Tibial nerve (tissue), 4 donors: ENCODE data around the gene SLC7A6. TPM values are rescaled to one million over a fixed set of nuclear protein-coding genes. Genes with fewer than 3 reads are reported as not detected.

Experiments
- DNase-seq, 2 donors: peaks; one replicate each; pipeline ENCODE4 v3.0.0-alpha.2; 2019; ENCODE audit warnings: low spot score in 2 of 2
- H3K27ac ChIP-seq, 4 donors: fragments of 200-600 bp; sonication (generic) in 3 of 4; one replicate each; pipeline ENCODE4 v1.5.1; 2017 to 2019; ENCODE audit warnings: mild to moderate bottlenecking in 1 of 4
- H3K27me3 ChIP-seq, 2 donors: fragments of 200-600 bp; sonication (generic) in 1 of 2; one replicate each; pipeline versions ENCODE4 v1.5.1 to v1.6.0; 2017 to 2019
- H3K36me3 ChIP-seq, 3 donors: fragments of 200-600 bp; sonication (generic); one replicate each; pipeline ENCODE4 v1.5.1; 2018 to 2019
- H3K4me1 ChIP-seq, 4 donors: fragments of 200-600 bp; sonication (generic) in 3 of 4; one replicate each; pipeline ENCODE4 v1.5.1; 2017 to 2019
- H3K4me3 ChIP-seq, 4 donors: fragments of 200-600 bp; sonication (generic) in 3 of 4; one replicate each; pipeline ENCODE4 v1.5.1; 2017 to 2019; ENCODE audit warnings: mild to moderate bottlenecking in 1 of 4, moderate library complexity in 1 of 4
- H3K9me3 ChIP-seq, 4 donors: fragments of 200-600 bp; sonication (generic) in 3 of 4; one replicate each; pipeline ENCODE4 v1.5.1; 2017 to 2019
- EP300 ChIP-seq, 2 donors: sonication (generic); formaldehyde crosslinking; IDR thresholded peaks; one replicate each; pipeline ENCODE4 v1.6.1; 2017; ENCODE audit warnings: antibody characterized with exemption in 2 of 2, mild to moderate bottlenecking in 1 of 2
- POLR2A ChIP-seq, 2 donors: fragments of 450-650 bp; IDR thresholded peaks; one replicate each; pipeline ENCODE4 v1.6.1; 2017; ENCODE audit warnings: antibody characterized with exemption in 2 of 2, mild to moderate bottlenecking in 2 of 2, moderate library complexity in 2 of 2
- WGBS, 2 donors: methylation state at CpG; one replicate each; pipeline ENCODE4 v1.1.5; 2018; 5-methylcytosine and 5-hydroxymethylcytosine counted together
- total RNA-seq, 4 donors: library from RNA; depleted of rRNA; stranded (reverse); fragments of >200 nt; gene quantifications; one replicate each; pipeline ENCODE4 v1.1.0, GENCODE V29; 2016
- TF ChIP-seq, protein P1 (sequence below), 5 experiments: fragments of 200-600 bp in 3 of 5; fragments of 450-650 bp in 2 of 5; sonication (generic) in 3 of 5; IDR thresholded peaks; one replicate each; pipeline ENCODE4 v1.5.1; 2016 to 2019; ENCODE audit warnings: antibody characterized with exemption in 5 of 5, mild to moderate bottlenecking in 3 of 5, moderate library complexity in 2 of 5

Gene SLC7A6
- total RNA-seq, 4 donors from 2014 or later = 129 to 202 (median 181) TPM

DNA sequence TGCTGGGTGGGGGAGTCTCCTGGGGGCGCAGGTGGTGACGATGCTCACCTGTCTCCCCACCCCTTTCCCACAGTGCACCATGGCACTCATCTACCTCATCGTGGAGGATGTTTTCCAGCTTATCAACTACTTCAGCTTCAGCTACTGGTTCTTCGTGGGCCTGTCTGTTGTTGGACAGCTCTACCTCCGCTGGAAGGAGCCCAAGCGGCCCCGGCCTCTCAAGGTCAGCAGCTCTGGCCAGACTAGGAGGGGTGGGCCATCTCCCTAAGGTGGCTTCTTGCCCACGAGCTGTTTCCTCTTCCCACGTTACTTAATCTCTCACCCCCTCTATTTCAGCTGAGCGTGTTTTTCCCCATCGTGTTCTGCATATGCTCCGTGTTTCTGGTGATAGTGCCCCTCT lies 32.0 kb downstream of the SLC7A6 start:
- Histone ChIP-seq H3K4me3 (no peak overlapping the region), H3K4me1 (peaks cover 0 to 22% (median 0%) of the 10 kb centered on the region in 4 donors), H3K27me3 (no peaks in the 10 kb centered on the region), H3K27ac (peak overlapping the region in 2 of 4 donors; percentile 50 to 52), H3K36me3 (peaks cover 0 to 100% (median 24%) of the 10 kb centered on the region in 3 donors), H3K9me3 (no peaks in the 10 kb centered on the region)
- TF ChIP-seq EP300 (IDR thresholded peaks at IDR 0.05) = no peak
- TF ChIP-seq POLR2A (IDR thresholded peaks at IDR 0.05) = no peak
- TF ChIP-seq, protein P1, sequence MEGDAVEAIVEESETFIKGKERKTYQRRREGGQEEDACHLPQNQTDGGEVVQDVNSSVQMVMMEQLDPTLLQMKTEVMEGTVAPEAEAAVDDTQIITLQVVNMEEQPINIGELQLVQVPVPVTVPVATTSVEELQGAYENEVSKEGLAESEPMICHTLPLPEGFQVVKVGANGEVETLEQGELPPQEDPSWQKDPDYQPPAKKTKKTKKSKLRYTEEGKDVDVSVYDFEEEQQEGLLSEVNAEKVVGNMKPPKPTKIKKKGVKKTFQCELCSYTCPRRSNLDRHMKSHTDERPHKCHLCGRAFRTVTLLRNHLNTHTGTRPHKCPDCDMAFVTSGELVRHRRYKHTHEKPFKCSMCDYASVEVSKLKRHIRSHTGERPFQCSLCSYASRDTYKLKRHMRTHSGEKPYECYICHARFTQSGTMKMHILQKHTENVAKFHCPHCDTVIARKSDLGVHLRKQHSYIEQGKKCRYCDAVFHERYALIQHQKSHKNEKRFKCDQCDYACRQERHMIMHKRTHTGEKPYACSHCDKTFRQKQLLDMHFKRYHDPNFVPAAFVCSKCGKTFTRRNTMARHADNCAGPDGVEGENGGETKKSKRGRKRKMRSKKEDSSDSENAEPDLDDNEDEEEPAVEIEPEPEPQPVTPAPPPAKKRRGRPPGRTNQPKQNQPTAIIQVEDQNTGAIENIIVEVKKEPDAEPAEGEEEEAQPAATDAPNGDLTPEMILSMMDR (IDR thresholded peaks at IDR 0.05) = no peak
- DNase-seq = no peak
- WGBS, 2 donors = 74 to 75% methylated on average over 12 of the region's 12 CpGs

DNA sequence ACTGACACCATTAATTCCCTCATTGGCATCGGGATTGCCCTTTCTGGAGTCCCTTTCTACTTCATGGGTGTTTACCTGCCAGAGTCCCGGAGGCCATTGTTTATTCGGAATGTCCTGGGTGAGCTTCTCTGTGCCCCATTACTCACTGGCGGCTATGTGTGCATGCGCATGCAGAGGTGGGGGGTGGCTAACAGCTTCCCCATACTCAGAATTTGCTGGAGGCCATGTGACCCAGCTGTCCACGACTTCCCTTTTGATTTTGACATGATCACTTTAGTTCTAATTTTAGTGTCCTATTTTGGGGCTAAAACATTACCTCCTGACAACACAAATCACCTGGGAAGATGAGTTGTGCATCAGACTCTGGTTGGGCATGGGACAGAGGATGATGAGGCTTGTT lies 32.4 kb downstream of the SLC7A6 start:
- peaks cover 0 to 100% (median 26%) of the 10 kb centered on the region in 3 donors for H3K36me3 ChIP-seq
- WGBS, 2 donors = 78 to 83% methylated on average over 6 of the region's 6 CpGs
- H3K27me3 ChIP-seq = no peaks in the 10 kb centered on the region
- H3K4me1 ChIP-seq = peaks cover 0 to 20% (median 0%) of the 10 kb centered on the region in 4 donors
- H3K27ac ChIP-seq = peak overlapping the region in 2 of 4 donors; percentile 1 to 52
- H3K4me3 ChIP-seq = no peak overlapping the region
- DNase-seq = no peak
- TF ChIP-seq, protein P1 (IDR thresholded peaks at IDR 0.05) = no peak
- TF ChIP-seq POLR2A (IDR thresholded peaks at IDR 0.05) (no peak), EP300 (IDR thresholded peaks at IDR 0.05) (no peak)
- H3K9me3 ChIP-seq = no peaks in the 10 kb centered on the region

DNA sequence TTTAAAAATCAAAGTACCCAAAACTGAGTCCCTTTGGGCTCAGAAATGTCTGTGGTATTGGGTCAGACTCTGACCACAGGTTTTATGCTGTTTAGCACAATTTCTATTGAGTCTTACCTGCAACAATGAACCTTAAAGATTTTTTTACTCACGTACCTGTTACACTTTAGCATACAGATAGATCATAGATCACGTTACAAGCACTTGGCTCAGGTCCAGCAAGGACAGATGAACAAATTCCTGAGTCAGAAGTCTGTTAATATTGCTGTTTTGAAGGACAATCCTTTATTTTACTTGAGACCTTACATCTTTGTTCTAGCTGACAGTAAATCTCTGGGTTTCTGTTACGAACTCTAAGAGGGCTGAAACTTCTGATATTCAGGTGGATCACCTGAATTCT lies 33.6 kb downstream of the SLC7A6 start:
- TF ChIP-seq POLR2A (IDR thresholded peaks at IDR 0.05) (no peak), EP300 (IDR thresholded peaks at IDR 0.05) (no peak)
- TF ChIP-seq, protein P1 (IDR thresholded peaks at IDR 0.05) = no peak
- no peaks in the 10 kb centered on the region for H3K27me3 ChIP-seq
- H3K27ac ChIP-seq = peak overlapping the region in 1 of 4 donors; percentile 32
- no peak overlapping the region for H3K4me3 ChIP-seq
- DNase-seq = no peak
- H3K36me3 ChIP-seq = peaks cover 0 to 100% (median 36%) of the 10 kb centered on the region in 3 donors
- 60 to 62% methylated on average over 3 of the region's 3 CpGs for whole genome bisulfite sequencing, 2 donors
- H3K9me3 ChIP-seq = no peaks in the 10 kb centered on the region
- peaks cover 0 to 10% (median 0%) of the 10 kb centered on the region in 4 donors for H3K4me1 ChIP-seq

DNA sequence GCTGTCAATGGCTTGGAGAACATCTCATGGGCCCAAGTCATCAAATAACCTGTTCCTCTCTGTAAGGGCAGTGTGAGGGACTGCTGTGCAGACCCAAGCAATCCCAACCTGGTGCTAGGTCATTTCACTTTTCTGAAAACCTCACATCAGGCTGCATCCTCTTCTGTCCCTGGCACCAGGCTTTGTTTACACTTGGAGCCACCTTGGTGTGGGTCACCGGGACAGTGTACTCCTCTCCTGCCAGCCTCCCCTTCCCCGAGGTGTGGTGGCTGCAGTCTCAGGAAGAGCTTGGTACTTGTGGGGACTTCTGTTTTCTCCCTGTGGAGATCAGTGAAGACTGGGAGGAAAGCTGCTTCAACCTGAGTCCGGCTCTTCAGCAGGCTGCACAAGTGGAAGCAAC lies 34.0 kb downstream of the SLC7A6 start:
- no peaks in the 10 kb centered on the region for H3K27me3 ChIP-seq
- peaks cover 0 to 10% (median 0%) of the 10 kb centered on the region in 4 donors for H3K4me1 ChIP-seq
- H3K36me3 ChIP-seq = peaks cover 2 to 100% (median 36%) of the 10 kb centered on the region in 3 donors
- H3K9me3 ChIP-seq = no peaks in the 10 kb centered on the region
- peak overlapping the region in 1 of 4 donors; percentile 32 for H3K27ac ChIP-seq
- DNase-seq = no peak
- no peak overlapping the region for H3K4me3 ChIP-seq
- whole genome bisulfite sequencing, 2 donors = 97% methylated on average over 3 of the region's 3 CpGs
- TF ChIP-seq POLR2A (IDR thresholded peaks at IDR 0.05) = no peak
- TF ChIP-seq EP300 (IDR thresholded peaks at IDR 0.05) = no peak
- TF ChIP-seq, protein P1 (IDR thresholded peaks at IDR 0.05) = no peak

DNA sequence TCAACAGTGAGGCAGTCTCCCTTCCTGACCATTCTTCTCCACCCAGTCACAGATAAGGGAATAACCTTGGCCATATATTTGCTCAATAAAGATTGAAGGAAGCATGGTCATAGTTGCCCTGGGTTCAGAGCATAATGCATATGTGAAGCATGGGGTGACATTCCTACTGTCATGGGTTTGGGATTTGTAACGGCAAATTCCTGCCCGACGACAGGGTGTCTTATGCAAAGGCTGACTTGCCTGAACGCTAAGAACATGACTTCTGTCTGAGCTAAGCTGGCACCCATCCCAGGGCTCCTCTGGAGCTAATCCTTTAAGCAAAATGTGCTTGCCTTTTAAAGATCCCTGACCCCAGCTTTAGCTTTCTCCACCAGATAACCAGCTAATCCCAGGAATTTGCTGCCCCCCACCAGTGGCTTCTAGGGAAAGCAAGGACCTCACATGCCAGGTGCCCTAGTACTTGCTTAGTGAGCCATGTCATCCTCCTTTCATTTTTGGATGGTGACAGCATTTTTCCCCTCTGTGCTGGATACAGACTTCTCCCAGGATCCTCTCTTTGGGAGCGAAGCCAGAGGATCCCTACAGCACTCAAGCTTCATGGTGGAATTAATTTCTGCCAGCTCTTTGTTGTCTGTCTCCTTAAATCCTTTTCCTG lies 34.7 kb downstream of the SLC7A6 start:
- Histone ChIP-seq H3K4me3 (no peak overlapping the region), H3K27ac (peak overlapping the region in 1 of 4 donors; percentile 28), H3K36me3 (peaks cover 2 to 100% (median 40%) of the 10 kb centered on the region in 3 donors), H3K27me3 (no peaks in the 10 kb centered on the region), H3K9me3 (no peaks in the 10 kb centered on the region), H3K4me1 (peaks cover 0 to 10% (median 0%) of the 10 kb centered on the region in 4 donors)
- 48 to 51% methylated on average over 5 of the region's 5 CpGs for WGBS, 2 donors
- no peak for TF ChIP-seq EP300 (IDR thresholded peaks at IDR 0.05)
- TF ChIP-seq POLR2A (IDR thresholded peaks at IDR 0.05) = no peak
- TF ChIP-seq, protein P1 (IDR thresholded peaks at IDR 0.05) = no peak
- DNase-seq = peak in 1 of 2 donors; percentile 38
